Fibroblast of the aortic adventitia (primary cell): ENCODE results near the gene NDC80. TPM values are rescaled to one million over a fixed set of nuclear protein-coding genes. Genes with fewer than 3 reads are reported as not detected.

Source experiments
- DNase-seq: peaks from one replicate; pipeline ENCODE4 v3.0.0-alpha.2; 2010; ENCODE audit warnings: low read depth
- H3K4me3 ChIP-seq: 2 replicates; pipeline ENCODE4 v1.5.1; 2011; ENCODE audit warnings: low read depth, mild to moderate bottlenecking, control low read depth, low read length, moderate library complexity
- CTCF ChIP-seq: IDR thresholded peaks from 2 replicates; pipeline ENCODE4 v1.5.1; 2011; ENCODE audit warnings: mild to moderate bottlenecking, low read length, control low read depth, inconsistent platforms; ENCODE audit not compliant: insufficient read depth
- total RNA-seq: library from RNA; depleted of rRNA; stranded (reverse); fragments of >200 nt; gene quantifications from 2 replicates; pipeline ENCODE4 v1.2.3, GENCODE V29; 2012; ENCODE audit warnings: low replicate concordance

Gene NDC80
- total RNA-seq, 1 donor, result 43.5 TPM

DNA sequence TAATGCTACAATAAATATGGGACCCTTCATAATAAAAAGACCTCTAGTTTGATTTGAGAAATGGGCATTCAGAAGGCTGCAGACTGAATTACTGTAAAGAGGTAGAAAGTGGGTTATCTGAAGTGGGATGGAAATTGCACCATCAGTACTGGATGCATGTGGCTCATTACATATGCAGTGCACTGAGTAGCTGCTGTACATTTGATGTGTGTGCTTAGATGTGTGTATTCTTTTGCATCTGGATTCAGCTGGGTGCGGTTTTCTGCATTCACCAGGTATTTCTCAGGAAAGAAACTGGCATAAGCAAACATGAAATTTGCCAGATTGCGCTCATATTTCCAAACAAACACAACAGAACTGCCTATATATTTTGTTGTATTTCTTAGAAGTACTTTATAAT is 38.2 kb downstream of the NDC80 start:
- DNase-seq, result no peak
- no peak for TF ChIP-seq CTCF
- H3K4me3 ChIP-seq, result no peak overlapping the region

DNA sequence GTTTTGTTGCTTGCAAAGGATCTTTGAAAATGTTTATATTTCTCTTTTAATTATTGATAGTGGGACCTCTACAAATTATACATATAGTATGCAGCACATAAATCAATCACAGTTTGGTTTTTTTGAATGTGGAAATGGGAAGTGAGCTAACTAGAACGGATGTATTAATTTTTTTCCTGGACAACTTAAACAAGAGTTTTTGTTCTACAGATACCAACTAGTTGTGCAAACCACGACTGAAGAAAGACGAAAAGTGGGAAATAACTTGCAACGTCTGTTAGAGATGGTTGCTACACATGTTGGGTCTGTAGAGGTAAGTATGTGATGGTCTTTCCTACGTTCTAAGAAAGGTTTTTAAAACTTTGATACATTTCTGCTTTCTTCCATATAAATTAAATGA is 39.2 kb downstream of the NDC80 start:
- H3K4me3 ChIP-seq, result no peak overlapping the region
- DNase-seq, result no peak
- no peak for TF ChIP-seq CTCF

- peak; percentile 9 for DNase-seq
- TF ChIP-seq CTCF, result no peak
- no peak overlapping the region for H3K4me3 ChIP-seq
Measured at GRCh38 chr18:2612996-2613395, 41.6 kb downstream of the NDC80 start.

DNA sequence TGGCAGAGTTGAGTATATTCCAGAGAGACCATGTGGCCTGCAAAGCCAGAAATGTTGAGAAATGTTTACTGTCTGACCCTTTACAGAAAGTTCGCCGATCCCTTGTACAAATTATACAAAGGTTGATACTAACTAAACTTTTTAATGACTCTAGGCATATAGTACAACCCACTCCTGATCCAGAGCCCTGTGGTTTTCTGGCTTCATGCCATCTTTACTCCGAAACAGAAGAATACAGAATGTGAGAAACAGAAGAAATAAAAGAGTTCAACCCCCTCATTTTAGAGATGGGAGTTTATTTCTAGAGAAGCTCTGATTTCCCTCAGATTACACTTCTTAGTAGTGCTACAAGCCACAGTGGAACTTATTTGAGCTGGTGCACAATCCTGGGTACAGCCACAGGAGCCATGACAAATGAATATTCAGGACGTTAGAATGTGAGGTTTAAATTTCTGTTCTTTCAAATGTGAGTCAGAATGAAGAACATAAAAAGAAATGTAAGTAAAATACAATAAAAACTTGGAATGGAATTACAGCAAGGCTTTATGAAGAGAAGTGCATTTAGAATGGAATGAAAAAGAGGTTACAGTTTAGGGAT is 46.1 kb downstream of the NDC80 start:
- no peak overlapping the region for H3K4me3 ChIP-seq
- TF ChIP-seq CTCF, result no peak
- DNase-seq, result no peak

GRCh38 chr18:2618009-2618408 is 46.7 kb downstream of the NDC80 start:
- TF ChIP-seq CTCF, result no peak
- no peak overlapping the region for H3K4me3 ChIP-seq
- DNase-seq, result no peak

GRCh38 chr18:2625217-2625616 is 53.9 kb downstream of the NDC80 start:
- DNase-seq, result no peak
- TF ChIP-seq CTCF, result no peak
- no peak overlapping the region for H3K4me3 ChIP-seq

DNA sequence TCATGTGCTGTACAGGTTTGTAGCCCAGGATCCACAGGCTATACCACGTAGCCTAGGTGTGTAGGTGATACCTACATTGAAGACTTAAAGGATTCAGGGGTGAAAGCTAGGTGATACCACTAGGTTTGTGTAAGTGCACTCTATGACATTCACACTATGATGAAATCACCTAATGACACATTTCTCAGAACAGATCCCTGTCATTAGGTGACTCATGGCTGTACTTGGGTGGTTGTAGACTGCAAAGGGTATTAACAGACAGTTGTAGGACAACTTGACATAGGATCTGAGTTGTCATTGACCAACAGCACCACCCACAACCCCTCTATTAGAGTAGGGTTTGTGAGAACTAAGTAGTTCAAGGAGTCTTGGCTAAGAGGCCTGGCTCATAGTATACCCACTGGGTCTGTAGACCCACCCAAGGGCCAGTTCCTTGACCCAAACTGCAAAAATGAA is 56.5 kb downstream of the NDC80 start:
- no peak for DNase-seq
- no peak overlapping the region for H3K4me3 ChIP-seq
- TF ChIP-seq CTCF, result no peak
